Measurements from ENCODE around the gene SDC3. TPM values are rescaled to one million over a fixed set of nuclear protein-coding genes. Genes with fewer than 3 reads are reported as not detected.

SDC3 gene
- total RNA-seq, 2 experiments from 2014 or later: 0.23 to 0.31 TPM

Other genes starting within 250 kb of the SDC3 start
- gene MATN1, start 185.2 kb downstream of the SDC3 start, total RNA-seq: 1 to 10 TPM in 1 of 2 experiments, under 1 TPM in 1; 0.27 to 1.0 TPM
- 100 to 1,000 TPM; 175 to 177 TPM for gene LAPTM5, start 151.0 kb downstream of the SDC3 start, total RNA-seq
- gene PUM1, start 157.0 kb upstream of the SDC3 start, total RNA-seq: 100 to 1,000 TPM in 1 of 2 experiments, 10 to 100 TPM in 1; 94.9 to 104 TPM

Measured in activated CD8-positive, alpha-beta memory T cell treated with anti-CD3 and anti-CD28 coated beads for 36 hours (primary cell).